ENCODE data around the gene LRCH4.
"Not testable (repeated sequence)": the region's sequence is repeated elsewhere in the genome, so short reads cannot be mapped to it uniquely, and the experiment has no call there.

LRCH4 gene

DNA sequence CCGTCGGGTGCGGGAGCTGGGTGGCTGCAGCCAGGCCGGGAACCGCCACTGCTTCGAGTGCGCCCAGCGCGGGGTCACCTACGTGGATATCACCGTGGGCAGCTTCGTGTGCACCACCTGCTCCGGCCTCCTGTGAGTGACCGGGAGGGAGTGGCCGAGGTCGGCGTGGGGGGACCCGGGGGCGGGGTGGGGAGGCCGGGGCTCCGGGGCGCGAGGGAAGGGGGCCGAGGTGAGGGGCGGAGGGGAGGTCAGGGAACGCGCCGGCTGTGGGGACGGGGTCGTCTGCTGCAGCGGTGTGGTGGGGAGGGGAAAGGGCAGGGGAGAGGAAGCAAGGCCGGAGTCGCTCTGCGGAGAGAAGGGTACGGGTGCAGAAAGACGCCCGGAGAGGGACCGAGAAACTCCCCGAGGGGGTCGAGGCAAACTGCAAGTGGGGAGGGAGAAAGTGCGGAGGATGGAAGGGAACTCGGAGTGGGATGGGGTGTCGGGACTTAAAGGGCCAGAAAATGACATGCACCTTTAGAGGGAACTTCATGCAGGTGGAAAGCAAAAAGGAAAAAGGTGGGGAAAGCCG, 46.4 kb downstream of the LRCH4 start:
- H3K4me3 ChIP-seq (ENCODE audit: low read depth, low read length) = peak overlapping the region; percentile 81
- no peak for DNase-seq (ENCODE audit: low read depth)
- TF ChIP-seq, protein P1, sequence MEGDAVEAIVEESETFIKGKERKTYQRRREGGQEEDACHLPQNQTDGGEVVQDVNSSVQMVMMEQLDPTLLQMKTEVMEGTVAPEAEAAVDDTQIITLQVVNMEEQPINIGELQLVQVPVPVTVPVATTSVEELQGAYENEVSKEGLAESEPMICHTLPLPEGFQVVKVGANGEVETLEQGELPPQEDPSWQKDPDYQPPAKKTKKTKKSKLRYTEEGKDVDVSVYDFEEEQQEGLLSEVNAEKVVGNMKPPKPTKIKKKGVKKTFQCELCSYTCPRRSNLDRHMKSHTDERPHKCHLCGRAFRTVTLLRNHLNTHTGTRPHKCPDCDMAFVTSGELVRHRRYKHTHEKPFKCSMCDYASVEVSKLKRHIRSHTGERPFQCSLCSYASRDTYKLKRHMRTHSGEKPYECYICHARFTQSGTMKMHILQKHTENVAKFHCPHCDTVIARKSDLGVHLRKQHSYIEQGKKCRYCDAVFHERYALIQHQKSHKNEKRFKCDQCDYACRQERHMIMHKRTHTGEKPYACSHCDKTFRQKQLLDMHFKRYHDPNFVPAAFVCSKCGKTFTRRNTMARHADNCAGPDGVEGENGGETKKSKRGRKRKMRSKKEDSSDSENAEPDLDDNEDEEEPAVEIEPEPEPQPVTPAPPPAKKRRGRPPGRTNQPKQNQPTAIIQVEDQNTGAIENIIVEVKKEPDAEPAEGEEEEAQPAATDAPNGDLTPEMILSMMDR (IDR thresholded peaks at IDR 0.05; ENCODE audit: low read depth, low read length, missing control alignments) = no peak

DNA sequence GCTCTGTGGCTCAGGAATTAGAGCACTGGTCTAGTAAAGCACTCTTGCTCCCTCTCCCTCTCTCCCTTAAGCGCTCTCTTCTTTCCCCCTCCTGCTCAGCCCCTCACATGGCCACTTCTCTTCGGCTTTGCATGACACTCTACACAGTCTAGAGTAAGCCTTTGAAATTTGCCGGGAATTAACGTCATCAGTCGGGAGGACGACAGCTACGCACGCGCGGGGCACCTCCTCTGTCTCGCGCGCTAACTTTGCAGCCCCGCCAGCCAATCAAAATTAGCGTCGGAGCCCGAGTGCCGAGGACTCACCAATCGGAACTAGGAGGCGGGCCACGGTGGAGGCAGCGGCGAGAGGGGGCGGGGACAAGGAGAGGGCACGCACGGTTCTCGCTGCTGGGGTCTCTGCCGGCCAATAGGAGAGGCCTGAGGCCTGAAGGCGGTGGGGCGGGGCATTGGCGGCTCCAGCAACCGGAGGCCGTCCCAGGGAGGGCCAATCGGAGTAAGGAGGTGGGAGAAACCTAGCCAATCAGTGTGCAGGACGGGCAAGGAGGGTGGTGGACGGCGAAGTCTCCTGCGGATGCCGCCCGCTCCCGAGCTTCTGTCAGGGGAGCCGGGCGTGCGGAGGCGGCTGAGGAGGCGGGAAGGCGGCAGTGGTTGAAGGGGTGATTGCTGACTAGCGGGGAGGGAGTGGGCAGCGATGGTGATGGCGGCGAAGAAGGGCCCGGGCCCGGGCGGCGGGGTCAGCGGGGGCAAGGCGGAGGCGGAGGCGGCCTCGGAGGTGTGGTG, 47.1 kb downstream of the LRCH4 start, which contains the start of gene AGFG2:
Gene AGFG2, plus strand, starts transcription at position 550 of the 782 bp plus-strand sequence. Its CDS starts 144 bp downstream, at position 694.
- TF ChIP-seq, protein P1 (IDR thresholded peaks at IDR 0.05; ENCODE audit: low read depth, low read length, missing control alignments) = no peak
- DNase-seq (ENCODE audit: low read depth) = peak; percentile 97
- peak within 1 kb of the TSS; percentile 81 for H3K4me3 ChIP-seq (ENCODE audit: low read depth, low read length)

DNA sequence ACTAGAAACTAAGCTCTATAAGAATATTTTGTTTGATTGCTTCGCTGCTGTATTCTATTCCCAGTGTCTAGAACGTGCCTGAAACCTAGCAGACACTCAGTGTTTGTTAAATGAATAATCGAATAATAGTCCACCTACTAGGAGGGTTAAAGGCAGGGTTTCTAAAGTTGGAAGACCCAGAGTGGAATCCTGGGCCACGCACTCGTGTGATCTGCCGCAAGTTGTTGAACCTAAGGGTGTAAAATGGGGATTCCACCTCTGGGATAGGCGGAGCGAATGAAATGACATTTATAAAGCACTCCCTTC, 47.6 kb downstream of the LRCH4 start:
- peak overlapping the region; percentile 54 for H3K4me3 ChIP-seq (ENCODE audit: low read depth, low read length)
- TF ChIP-seq, protein P1 (IDR thresholded peaks at IDR 0.05; ENCODE audit: low read depth, low read length, missing control alignments) = no peak
- DNase-seq (ENCODE audit: low read depth) = no peak

DNA sequence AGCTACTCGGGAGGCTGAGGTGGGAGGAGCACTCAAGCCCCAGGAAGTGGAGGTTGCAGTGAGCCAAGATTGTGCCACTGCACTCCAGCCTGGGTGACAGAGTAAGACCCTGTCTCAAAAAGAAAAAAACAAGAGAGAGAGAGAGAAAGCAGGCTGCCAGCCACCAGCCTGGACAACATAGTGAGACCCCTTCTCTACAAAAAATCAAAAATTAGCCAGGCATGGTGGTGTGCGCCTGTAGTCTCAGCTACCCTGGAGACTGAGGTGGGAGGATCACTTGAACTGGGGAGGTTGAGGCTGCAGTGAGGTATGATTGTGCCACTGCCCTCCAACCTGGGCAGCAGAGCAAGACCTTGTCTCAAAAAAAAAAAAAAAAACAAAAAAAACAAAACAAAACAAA, 49.2 kb downstream of the LRCH4 start:
- not testable (repeated sequence) for H3K4me3 ChIP-seq (ENCODE audit: low read depth, low read length); DNase-seq (ENCODE audit: low read depth)

DNA sequence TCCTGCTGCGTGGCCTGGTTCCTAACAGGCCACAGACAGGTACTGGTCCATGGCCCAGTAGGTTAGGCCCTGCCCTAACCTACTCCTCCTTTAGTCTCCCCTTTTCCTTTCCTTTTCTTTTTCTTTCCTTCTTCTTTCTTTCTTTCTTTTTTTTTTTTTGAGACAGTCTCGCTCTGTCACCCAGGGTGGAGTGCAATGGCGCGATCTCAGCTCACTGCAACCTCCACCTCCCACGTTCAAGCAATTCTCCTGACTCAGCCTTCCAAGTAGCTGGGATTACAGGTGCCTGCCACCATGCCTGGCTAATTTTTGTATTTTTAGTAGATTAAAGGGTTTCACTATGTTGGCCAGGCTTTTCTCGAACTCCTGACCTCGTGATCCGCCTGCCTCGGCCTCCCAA, 49.9 kb downstream of the LRCH4 start:
- H3K4me3 ChIP-seq (ENCODE audit: low read depth, low read length); DNase-seq (ENCODE audit: low read depth): not testable (repeated sequence)

DNA sequence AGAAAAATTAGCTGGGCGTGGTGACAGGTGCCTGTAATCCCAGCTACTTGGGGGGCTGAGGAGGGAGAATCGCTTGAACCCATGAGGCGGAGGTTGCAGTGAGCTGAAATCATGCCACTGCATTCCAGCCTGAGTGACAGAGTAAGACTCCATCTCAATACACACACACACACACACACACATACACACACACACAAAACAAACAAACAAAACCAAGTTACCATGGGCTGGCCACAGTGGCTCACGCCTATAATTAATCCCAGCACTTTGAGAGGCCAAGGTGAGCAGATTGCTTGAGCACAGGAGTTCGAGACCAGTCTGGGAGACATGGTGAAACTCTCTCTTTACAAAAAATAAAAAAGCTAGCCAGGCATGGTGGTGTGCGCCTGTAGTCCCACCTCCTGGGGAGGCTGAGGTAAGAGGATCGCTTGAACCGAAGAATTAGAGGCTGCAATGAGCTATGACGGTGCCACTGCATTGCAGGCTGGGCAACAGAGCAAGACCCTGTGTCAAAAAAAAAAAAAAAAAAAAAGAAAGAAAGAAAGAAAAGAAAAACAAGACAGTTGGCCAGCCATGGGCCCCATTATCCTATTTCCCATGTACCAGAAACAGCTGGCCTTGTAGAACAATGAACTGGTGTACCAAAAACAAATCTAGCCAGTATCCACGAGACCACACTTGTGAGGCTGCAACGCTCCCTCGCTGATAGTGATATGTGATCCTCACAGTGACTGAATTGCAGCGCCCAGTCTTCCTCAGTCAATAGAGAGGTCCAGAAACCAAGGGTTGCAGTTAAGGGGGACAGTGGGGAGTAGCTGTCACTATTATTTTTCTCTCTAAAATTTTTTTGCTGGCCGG, 53.5 kb downstream of the LRCH4 start:
- no peak for DNase-seq (ENCODE audit: low read depth)
- H3K4me3 ChIP-seq (ENCODE audit: low read depth, low read length) = no peak overlapping the region
- TF ChIP-seq, protein P1 (IDR thresholded peaks at IDR 0.05; ENCODE audit: low read depth, low read length, missing control alignments) = no peak

DNA sequence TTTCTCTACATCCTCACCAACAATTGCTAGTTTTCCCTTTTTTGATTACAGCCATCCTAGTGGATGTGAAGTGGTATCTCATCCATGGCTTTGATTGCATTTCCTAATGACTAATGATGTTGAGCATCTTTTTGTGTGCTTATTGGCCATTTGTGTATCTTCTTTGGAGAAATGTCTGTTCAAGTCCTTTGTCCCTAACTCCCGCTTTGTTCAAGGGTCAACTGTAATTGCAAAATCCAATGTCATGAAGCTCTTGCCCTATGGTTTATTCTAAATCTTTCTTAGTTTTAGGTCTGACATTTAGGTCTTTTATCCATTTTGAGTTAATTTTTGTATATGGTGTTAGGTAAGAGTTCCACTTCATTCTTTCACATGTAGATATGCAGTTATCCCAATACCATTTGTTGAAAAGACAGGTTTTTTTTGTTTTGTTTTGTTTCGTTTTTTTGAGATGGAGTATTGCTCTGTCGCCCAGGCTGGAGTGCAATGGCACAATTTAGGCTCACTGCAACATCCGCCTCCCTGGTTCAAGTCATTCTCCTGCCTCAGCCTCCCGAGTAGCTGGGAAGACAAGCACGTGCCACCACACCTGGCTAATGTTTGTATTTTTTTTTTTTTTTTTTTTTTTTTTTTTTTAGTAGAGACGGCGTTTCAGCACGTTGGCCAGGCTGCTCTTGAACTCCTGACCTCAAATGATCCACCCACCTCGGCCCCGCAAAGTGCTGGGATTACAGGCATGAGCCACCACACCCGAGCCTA, 57.6 kb downstream of the LRCH4 start:
- H3K4me3 ChIP-seq (ENCODE audit: low read depth, low read length); DNase-seq (ENCODE audit: low read depth): not testable (repeated sequence)
